ENCODE results near the gene LRBA. TPM values are rescaled to one million over a fixed set of nuclear protein-coding genes. Genes with fewer than 3 reads are reported as not detected.
A peak's percentile ranks its signal among the peaks of the same experiment; 100 is the strongest.

Gene LRBA
- total RNA-seq, 1 donor from 2014 or later: 58.0 TPM

GRCh38 chr4:150590631-150591030 lies 424.5 kb downstream of the LRBA start:
- DNase-seq (ENCODE audit: low spot score): no peak

GRCh38 chr4:150589157-150589556 lies 425.9 kb downstream of the LRBA start:
- no peak for DNase-seq (ENCODE audit: low spot score)

GRCh38 chr4:150588316-150588715 lies 426.8 kb downstream of the LRBA start:
- DNase-seq (ENCODE audit: low spot score): no peak

GRCh38 chr4:150586162-150586810 lies 428.8 kb downstream of the LRBA start:
- no peak for DNase-seq (ENCODE audit: low spot score)

GRCh38 chr4:150585611-150586010 lies 429.5 kb downstream of the LRBA start:
- no peak for DNase-seq (ENCODE audit: low spot score)

GRCh38 chr4:150584111-150584915 lies 430.8 kb downstream of the LRBA start:
- no peak for DNase-seq (ENCODE audit: low spot score)

- no peak for DNase-seq (ENCODE audit: low spot score)
These were observed 431.6 kb downstream of the LRBA start for GRCh38 chr4:150583287-150584110.

GRCh38 chr4:150582873-150583286 lies 432.2 kb downstream of the LRBA start:
- DNase-seq (ENCODE audit: low spot score): no peak

- no peak for DNase-seq (ENCODE audit: low spot score)
These were observed 432.8 kb downstream of the LRBA start, which contains the start of gene MAB21L2 for GRCh38 chr4:150582146-150582872. TSS of gene MAB21L2 (plus strand) at chr4:150582151. CDS start at chr4:150583030, 879 bp downstream.

GRCh38 chr4:150581641-150582051 lies 433.4 kb downstream of the LRBA start:
- peak; percentile 94 for DNase-seq (ENCODE audit: low spot score)

GRCh38 chr4:150581056-150581605 lies 434.0 kb downstream of the LRBA start:
- DNase-seq (ENCODE audit: low spot score): no peak

GRCh38 chr4:150580306-150580705 lies 434.8 kb downstream of the LRBA start:
- no peak for DNase-seq (ENCODE audit: low spot score)

- DNase-seq (ENCODE audit: low spot score): no peak
These were observed 435.4 kb downstream of the LRBA start for GRCh38 chr4:150579551-150580234.

GRCh38 chr4:150578745-150579501 lies 436.2 kb downstream of the LRBA start:
- DNase-seq (ENCODE audit: low spot score): peak; percentile 67

- DNase-seq (ENCODE audit: low spot score): no peak
These were observed 437.3 kb downstream of the LRBA start for GRCh38 chr4:150577796-150578195.

GRCh38 chr4:150574678-150575077 lies 440.4 kb downstream of the LRBA start:
- DNase-seq (ENCODE audit: low spot score): no peak

GRCh38 chr4:150573534-150573933 lies 441.6 kb downstream of the LRBA start:
- DNase-seq (ENCODE audit: low spot score): no peak

GRCh38 chr4:150572704-150573504 lies 442.2 kb downstream of the LRBA start:
- no peak for DNase-seq (ENCODE audit: low spot score)

- DNase-seq (ENCODE audit: low spot score): no peak
These were observed 444.2 kb downstream of the LRBA start for GRCh38 chr4:150570862-150571261.
